HUES48 (cell line): ENCODE results near the gene IL1RAP.
"Not testable (repeated sequence)": the region's sequence is repeated elsewhere in the genome, so short reads cannot be mapped to it uniquely, and the experiment has no call there.

Source experiments
- H3K27ac ChIP-seq: one replicate; pipeline ENCODE4 v1.7.0; 2013; ENCODE audit warnings: low read depth, low read length, inconsistent platforms
- H3K27me3 ChIP-seq: 2 replicates; pipeline ENCODE4 v1.6.1; 2013; ENCODE audit warnings: mild to moderate bottlenecking, low read length; ENCODE audit not compliant: control insufficient read depth, insufficient read depth
- H3K36me3 ChIP-seq: 2 replicates; pipeline ENCODE4 v1.6.1; 2013; ENCODE audit warnings: low read length; ENCODE audit not compliant: control insufficient read depth, insufficient read depth
- H3K4me1 ChIP-seq: 2 replicates; pipeline ENCODE4 v1.6.1; 2013; ENCODE audit warnings: mild to moderate bottlenecking, low read length; ENCODE audit not compliant: control insufficient read depth, insufficient read depth
- H3K4me3 ChIP-seq: 2 replicates; pipeline ENCODE4 v1.5.1; 2013; ENCODE audit warnings: mild to moderate bottlenecking, low read depth, low read length
- H3K9ac ChIP-seq: 2 replicates; pipeline ENCODE4 v1.6.1; 2013; ENCODE audit warnings: mild to moderate bottlenecking, low read depth, low read length, moderate library complexity
- H3K9me3 ChIP-seq: 2 replicates; pipeline ENCODE4 v1.6.1; 2013; ENCODE audit warnings: low read length; ENCODE audit not compliant: control insufficient read depth, insufficient read depth

IL1RAP gene

GRCh38 chr3:190512666-190513065, 1.2 kb upstream of the IL1RAP start:
- Histone ChIP-seq H3K9me3 (no peaks in the 10 kb centered on the region), H3K27ac (no peak overlapping the region), H3K27me3 (peaks cover 60% of the 10 kb centered on the region), H3K4me3 (no peak overlapping the region), H3K36me3 (no peaks in the 10 kb centered on the region), H3K9ac (no peak overlapping the region), H3K4me1 (no peaks in the 10 kb centered on the region)

- H3K36me3 ChIP-seq, result no peaks in the 10 kb centered on the region
- no peak overlapping the region for H3K9ac ChIP-seq
- no peaks in the 10 kb centered on the region for H3K9me3 ChIP-seq
- no peak overlapping the region for H3K27ac ChIP-seq
- peaks cover 60% of the 10 kb centered on the region for H3K27me3 ChIP-seq
- H3K4me3 ChIP-seq, result peak overlapping the region; percentile 75
- H3K4me1 ChIP-seq, result no peaks in the 10 kb centered on the region
Measured at GRCh38 chr3:190514413-190515153, 698 bp downstream of the IL1RAP start.

GRCh38 chr3:190516416-190516815, 2.5 kb downstream of the IL1RAP start:
- H3K9me3 ChIP-seq, result no peaks in the 10 kb centered on the region
- no peaks in the 10 kb centered on the region for H3K36me3 ChIP-seq
- H3K4me3 ChIP-seq, result no peak overlapping the region
- H3K9ac ChIP-seq, result no peak overlapping the region
- no peak overlapping the region for H3K27ac ChIP-seq
- no peaks in the 10 kb centered on the region for H3K4me1 ChIP-seq
- H3K27me3 ChIP-seq, result peaks cover 53% of the 10 kb centered on the region

GRCh38 chr3:190517687-190518086, 3.8 kb downstream of the IL1RAP start:
- Histone ChIP-seq H3K36me3 (no peaks in the 10 kb centered on the region), H3K27me3 (peaks cover 40% of the 10 kb centered on the region), H3K27ac (no peak overlapping the region), H3K4me3 (no peak overlapping the region), H3K9ac (no peak overlapping the region), H3K4me1 (peaks cover 1% of the 10 kb centered on the region; the same call in 1 of the 2 replicates), H3K9me3 (no peaks in the 10 kb centered on the region)

GRCh38 chr3:190518531-190518930, 4.6 kb downstream of the IL1RAP start:
- H3K4me1 ChIP-seq, H3K27ac ChIP-seq, H3K9ac ChIP-seq: not testable (repeated sequence)

GRCh38 chr3:190519886-190520285, 6.0 kb downstream of the IL1RAP start:
- H3K27ac ChIP-seq, result no peak overlapping the region
- peaks cover 6% of the 10 kb centered on the region; the same call in 1 of the 2 replicates for H3K4me1 ChIP-seq
- H3K9me3 ChIP-seq, result no peaks in the 10 kb centered on the region
- no peaks in the 10 kb centered on the region for H3K36me3 ChIP-seq
- H3K27me3 ChIP-seq, result peaks cover 23% of the 10 kb centered on the region
- no peak overlapping the region for H3K9ac ChIP-seq
- no peak overlapping the region for H3K4me3 ChIP-seq

More at GRCh38 chr3:190518531-190518930, 4.6 kb downstream of the IL1RAP start:
- not testable (repeated sequence) for H3K36me3 ChIP-seq, H3K4me3 ChIP-seq, H3K9me3 ChIP-seq
- H3K27me3 ChIP-seq, result peaks cover 32% of the 10 kb centered on the region

- no peak overlapping the region for H3K27ac ChIP-seq
- no peak overlapping the region for H3K4me3 ChIP-seq
- peaks cover 6% of the 10 kb centered on the region; the same call in 1 of the 2 replicates for H3K4me1 ChIP-seq
- H3K27me3 ChIP-seq, result peaks cover 2% of the 10 kb centered on the region
- H3K36me3 ChIP-seq, result no peaks in the 10 kb centered on the region
- H3K9ac ChIP-seq, result no peak overlapping the region
- no peaks in the 10 kb centered on the region for H3K9me3 ChIP-seq
Measured at GRCh38 chr3:190521998-190522397, 8.1 kb downstream of the IL1RAP start.

GRCh38 chr3:190522621-190523222, 8.8 kb downstream of the IL1RAP start:
- Histone ChIP-seq H3K27me3 (no peaks in the 10 kb centered on the region; the same call in 1 of the 2 replicates), H3K9me3 (no peaks in the 10 kb centered on the region), H3K36me3 (no peaks in the 10 kb centered on the region), H3K9ac (no peak overlapping the region), H3K27ac (no peak overlapping the region), H3K4me3 (no peak overlapping the region), H3K4me1 (peaks cover 6% of the 10 kb centered on the region; the same call in 1 of the 2 replicates)

GRCh38 chr3:190524942-190525341, 11.1 kb downstream of the IL1RAP start:
- no peaks in the 10 kb centered on the region for H3K36me3 ChIP-seq

GRCh38 chr3:190525634-190526033, 11.7 kb downstream of the IL1RAP start:
- H3K9me3 ChIP-seq, result no peaks in the 10 kb centered on the region
- no peak overlapping the region for H3K9ac ChIP-seq

More at GRCh38 chr3:190524942-190525341, 11.1 kb downstream of the IL1RAP start:
- peaks cover 6% of the 10 kb centered on the region; the same call in 1 of the 2 replicates for H3K4me1 ChIP-seq
- no peak overlapping the region for H3K9ac ChIP-seq
- H3K27me3 ChIP-seq, result no peaks in the 10 kb centered on the region
- no peak overlapping the region for H3K27ac ChIP-seq
- H3K4me3 ChIP-seq, result no peak overlapping the region
- no peaks in the 10 kb centered on the region for H3K9me3 ChIP-seq

More at GRCh38 chr3:190525634-190526033, 11.7 kb downstream of the IL1RAP start:
- peaks cover 6% of the 10 kb centered on the region; the same call in 1 of the 2 replicates for H3K4me1 ChIP-seq
- no peaks in the 10 kb centered on the region for H3K36me3 ChIP-seq
- no peak overlapping the region for H3K27ac ChIP-seq
- no peak overlapping the region for H3K4me3 ChIP-seq
- no peaks in the 10 kb centered on the region for H3K27me3 ChIP-seq
